ENCODE data around the gene MICAL2. TPM values are rescaled to one million over a fixed set of nuclear protein-coding genes. Genes with fewer than 3 reads are reported as not detected.

Gene MICAL2
- total RNA-seq, 2 donors from 2014 or later: 19.9 to 39.6 TPM

GRCh38 chr11:12192794-12193514 lies 82.6 kb downstream of the MICAL2 start:
- no peak for DNase-seq (ENCODE audit: low spot score)

GRCh38 chr11:12193515-12194336 lies 83.3 kb downstream of the MICAL2 start:
- DNase-seq (ENCODE audit: low spot score): no peak
- H3K27me3 Mint-ChIP-seq: no peaks in the 10 kb centered on the region
- H3K36me3 Mint-ChIP-seq: no peaks in the 10 kb centered on the region
- no peak for ATAC-seq
- no peak overlapping the region for H3K4me3 Mint-ChIP-seq
- peaks cover 35 to 64% of the 10 kb centered on the region in 2 donors for H3K4me1 Mint-ChIP-seq (ENCODE audit: low read depth in 2 of 2)
- H3K27ac Mint-ChIP-seq: peak overlapping the region; percentile 5 to 88
- no peaks in the 10 kb centered on the region for H3K9me3 Mint-ChIP-seq

More at GRCh38 chr11:12192794-12193514, 82.6 kb downstream of the MICAL2 start:
- Mint-ChIP-seq H3K9me3 (no peaks in the 10 kb centered on the region), H3K4me1 (ENCODE audit: low read depth in 2 of 2) (peaks cover 31 to 60% of the 10 kb centered on the region in 2 donors), H3K36me3 (no peaks in the 10 kb centered on the region), H3K27ac (no peak overlapping the region), H3K4me3 (no peak overlapping the region), H3K27me3 (no peaks in the 10 kb centered on the region)
- ATAC-seq: no peak

- peak overlapping the region; percentile 91 for H3K4me3 Mint-ChIP-seq
- no peaks in the 10 kb centered on the region for H3K9me3 Mint-ChIP-seq
- peak; percentile 80 to 95 for ATAC-seq
Observed at GRCh38 chr11:12195768-12196167, 85.4 kb downstream of the MICAL2 start.

GRCh38 chr11:12196308-12196707 lies 85.9 kb downstream of the MICAL2 start:
- DNase-seq (ENCODE audit: low spot score): no peak
- Mint-ChIP-seq H3K27ac (peak overlapping the region; percentile 88 to 89), H3K27me3 (no peaks in the 10 kb centered on the region), H3K4me3 (peak overlapping the region; percentile 91), H3K4me1 (ENCODE audit: low read depth in 2 of 2) (peaks cover 31 to 45% of the 10 kb centered on the region in 2 donors), H3K9me3 (no peaks in the 10 kb centered on the region), H3K36me3 (no peaks in the 10 kb centered on the region)
- peak; percentile 55 to 61 for ATAC-seq

More at GRCh38 chr11:12195768-12196167, 85.4 kb downstream of the MICAL2 start:
- Mint-ChIP-seq H3K27ac (peak overlapping the region; percentile 88 to 89), H3K4me1 (ENCODE audit: low read depth in 2 of 2) (peaks cover 31 to 47% of the 10 kb centered on the region in 2 donors), H3K27me3 (no peaks in the 10 kb centered on the region), H3K36me3 (no peaks in the 10 kb centered on the region)
- no peak for DNase-seq (ENCODE audit: low spot score)

- Mint-ChIP-seq H3K27ac (peak overlapping the region; percentile 88 to 89), H3K4me1 (ENCODE audit: low read depth in 2 of 2) (peaks cover 31 to 45% of the 10 kb centered on the region in 2 donors), H3K36me3 (no peaks in the 10 kb centered on the region), H3K4me3 (peak overlapping the region; percentile 91), H3K27me3 (no peaks in the 10 kb centered on the region), H3K9me3 (no peaks in the 10 kb centered on the region)
- no peak for DNase-seq (ENCODE audit: low spot score)
- ATAC-seq: no peak
Observed at GRCh38 chr11:12196872-12197271, 86.5 kb downstream of the MICAL2 start.

GRCh38 chr11:12198251-12199222 lies 88.1 kb downstream of the MICAL2 start:
- Mint-ChIP-seq H3K27ac (peak overlapping the region; percentile 8 to 88), H3K4me1 (ENCODE audit: low read depth in 2 of 2) (peaks cover 32 to 48% of the 10 kb centered on the region in 2 donors), H3K27me3 (no peaks in the 10 kb centered on the region), H3K4me3 (peak overlapping the region; percentile 20), H3K9me3 (no peaks in the 10 kb centered on the region), H3K36me3 (peaks cover 5% of the 10 kb centered on the region)
- no peak for ATAC-seq
- no peak for DNase-seq (ENCODE audit: low spot score)

- Mint-ChIP-seq H3K9me3 (no peaks in the 10 kb centered on the region), H3K36me3 (peaks cover 5% of the 10 kb centered on the region), H3K4me1 (ENCODE audit: low read depth in 2 of 2) (peaks cover 34 to 46% of the 10 kb centered on the region in 2 donors), H3K27me3 (no peaks in the 10 kb centered on the region), H3K4me3 (no peak overlapping the region), H3K27ac (peak overlapping the region in 1 of 2 donors; percentile 8)
- DNase-seq (ENCODE audit: low spot score) (no peak), ATAC-seq (no peak)
Observed at GRCh38 chr11:12199231-12199948, 89.0 kb downstream of the MICAL2 start.

- H3K36me3 Mint-ChIP-seq: peaks cover 5% of the 10 kb centered on the region
- ATAC-seq: no peak
- H3K4me1 Mint-ChIP-seq (ENCODE audit: low read depth in 2 of 2): peaks cover 31 to 37% of the 10 kb centered on the region in 2 donors
- DNase-seq (ENCODE audit: low spot score): peak; percentile 25
- no peak overlapping the region for H3K27ac Mint-ChIP-seq
- H3K4me3 Mint-ChIP-seq: no peak overlapping the region
- no peaks in the 10 kb centered on the region for H3K27me3 Mint-ChIP-seq
- H3K9me3 Mint-ChIP-seq: no peaks in the 10 kb centered on the region
Observed at GRCh38 chr11:12200279-12200990, 90.0 kb downstream of the MICAL2 start.

- no peak overlapping the region for H3K4me3 Mint-ChIP-seq
- no peaks in the 10 kb centered on the region for H3K9me3 Mint-ChIP-seq
- no peak overlapping the region for H3K27ac Mint-ChIP-seq
- H3K36me3 Mint-ChIP-seq: peaks cover 5% of the 10 kb centered on the region
- DNase-seq (ENCODE audit: low spot score) (peak; percentile 53), ATAC-seq (no peak)
- peaks cover 25 to 30% of the 10 kb centered on the region in 2 donors for H3K4me1 Mint-ChIP-seq (ENCODE audit: low read depth in 2 of 2)
- H3K27me3 Mint-ChIP-seq: no peaks in the 10 kb centered on the region
Observed at GRCh38 chr11:12200991-12201985, 90.9 kb downstream of the MICAL2 start.

- Mint-ChIP-seq H3K36me3 (peaks cover 5% of the 10 kb centered on the region), H3K9me3 (no peaks in the 10 kb centered on the region), H3K27me3 (no peaks in the 10 kb centered on the region), H3K4me1 (ENCODE audit: low read depth in 2 of 2) (peaks cover 15 to 26% of the 10 kb centered on the region in 2 donors), H3K4me3 (no peak overlapping the region), H3K27ac (no peak overlapping the region)
- DNase-seq (ENCODE audit: low spot score) (no peak), ATAC-seq (no peak)
Observed at GRCh38 chr11:12202661-12203310, 92.4 kb downstream of the MICAL2 start.

GRCh38 chr11:12204506-12204905 lies 94.1 kb downstream of the MICAL2 start:
- no peak overlapping the region for H3K27ac Mint-ChIP-seq
- H3K4me3 Mint-ChIP-seq: no peak overlapping the region
- H3K9me3 Mint-ChIP-seq: no peaks in the 10 kb centered on the region
- peaks cover 5% of the 10 kb centered on the region for H3K36me3 Mint-ChIP-seq
- no peak for ATAC-seq
- no peaks in the 10 kb centered on the region for H3K27me3 Mint-ChIP-seq
- DNase-seq (ENCODE audit: low spot score): no peak
- H3K4me1 Mint-ChIP-seq (ENCODE audit: low read depth in 2 of 2): peaks cover 14 to 21% of the 10 kb centered on the region in 2 donors

Data from natural killer cell treated with Interleukin-12 subunit alpha and Interleukin-12 subunit beta and Interleukin-15 and Interleukin-18, amount 100 ng/mL, for 72 hours (primary cell).